IMR-90 (cell line): ENCODE measurements around the gene HMGB2. TPM values are rescaled to one million over a fixed set of nuclear protein-coding genes. Genes with fewer than 3 reads are reported as not detected.

Source experiments
- ATAC-seq: fragments of 200-7000 bp; cut with Tn5 transposase; 2 replicates; pipeline ENCODE4 v1.9.1; 2020; ENCODE audit warnings: low read depth, mild to moderate bottlenecking, moderate library complexity
- BruUV-seq: library from RNA; stranded (reverse); fragments of 400-500 nt; replicated peaks from 2 replicates; lab custom pipeline; 2021; lab: Mats Ljungman, UMichigan
- CTCF ChIA-PET: fragments of 300-600 bp; formaldehyde crosslinking; extraction: SDS; loops from one replicate; lab custom pipeline; 2021; ENCODE audit warnings: antibody characterized with exemption; lab: Yijun Ruan, JAX
- POLR2A ChIA-PET: fragments of 300-600 bp; sonication (Branson Sonifier 250); formaldehyde crosslinking; loops from one replicate; lab custom pipeline; 2022; ENCODE audit warnings: antibody characterized with exemption; ENCODE audit not compliant: unreplicated experiment; lab: Charles Lee
- DNase-seq: peaks from one replicate; pipeline ENCODE4 v3.0.0; 2013
- H2AFZ ChIP-seq: replicated peaks from 2 replicates; pipeline ENCODE3; 2013; ENCODE audit warnings: low read length, mild to moderate bottlenecking; ENCODE audit not compliant: poor library complexity
- H2AK5ac ChIP-seq: 2 replicates; pipeline ENCODE4 v1.6.1; 2013; ENCODE audit warnings: low read depth, low read length, inconsistent platforms
- H2AK9ac ChIP-seq: replicated peaks from 2 replicates; pipeline ENCODE3; 2013; ENCODE audit warnings: mild to moderate bottlenecking, low read depth, low read length, moderate library complexity; ENCODE audit not compliant: poor library complexity
- H2BK120ac ChIP-seq: 2 replicates; pipeline ENCODE4 v1.6.1; 2013; ENCODE audit warnings: low read depth, low read length, inconsistent platforms
- H2BK15ac ChIP-seq: 3 replicates; pipeline ENCODE4 v1.6.1; 2013; ENCODE audit warnings: low read depth, low read length, inconsistent platforms
- H2BK20ac ChIP-seq: 2 replicates; pipeline ENCODE4 v1.6.1; 2013; ENCODE audit warnings: low read depth, mild to moderate bottlenecking, inconsistent platforms, low read length, moderate library complexity
- H2BK5ac ChIP-seq: 2 replicates; pipeline ENCODE4 v1.6.1; 2013; ENCODE audit warnings: mild to moderate bottlenecking, low read depth, low read length, inconsistent platforms; ENCODE audit not compliant: poor library complexity, severe bottlenecking
- H3K14ac ChIP-seq: replicated peaks from 2 replicates; pipeline ENCODE4 v1.6.1; 2013; ENCODE audit warnings: low read depth, low read length, inconsistent platforms
- H3K18ac ChIP-seq: 2 replicates; pipeline ENCODE4 v1.6.1; 2013; ENCODE audit warnings: low read depth, low read length, control low read depth
- H3K23ac ChIP-seq: 2 replicates; pipeline ENCODE4 v1.6.1; 2013; ENCODE audit warnings: low read depth, low read length, inconsistent platforms
- H3K27ac ChIP-seq: 2 replicates; pipeline ENCODE4 v1.5.1; 2013; ENCODE audit warnings: mild to moderate bottlenecking, control low read depth, low read length; ENCODE audit not compliant: insufficient read depth
- H3K27me3 ChIP-seq: 2 replicates; pipeline ENCODE4 v1.6.1; 2013; ENCODE audit warnings: low read length; ENCODE audit not compliant: control insufficient read depth, insufficient read depth
- H3K36me3 ChIP-seq: 2 replicates; pipeline ENCODE4 v1.6.1; 2013; ENCODE audit warnings: low read length, mixed read lengths; ENCODE audit not compliant: control insufficient read depth, insufficient read depth
- H3K4ac ChIP-seq: 2 replicates; pipeline ENCODE4 v1.6.1; 2013; ENCODE audit warnings: low read depth, low read length, inconsistent platforms
- H3K4me1 ChIP-seq: 2 replicates; pipeline ENCODE4 v1.6.1; 2013; ENCODE audit warnings: low read length, mixed read lengths; ENCODE audit not compliant: control insufficient read depth, insufficient read depth
- H3K4me2 ChIP-seq: 2 replicates; pipeline ENCODE4 v1.6.1; 2013; ENCODE audit warnings: low read depth, mild to moderate bottlenecking, control low read depth, low read length, moderate library complexity
- H3K4me3 ChIP-seq: 2 replicates; pipeline ENCODE4 v1.5.1; 2013; ENCODE audit warnings: low read depth, mild to moderate bottlenecking, control low read depth, low read length, moderate library complexity; ENCODE audit not compliant: insufficient read depth
- H3K56ac ChIP-seq: 2 replicates; pipeline ENCODE4 v1.6.1; 2013; ENCODE audit warnings: low read length, inconsistent platforms; ENCODE audit not compliant: insufficient read depth; ENCODE audit errors: extremely low read depth
- H3K79me1 ChIP-seq, 2 experiments: 2 replicates each; pipeline ENCODE4 v1.6.1; 2013; ENCODE audit warnings: low read length in 2 of 2, inconsistent platforms in 1 of 2, low read depth in 1 of 2
- H3K9ac ChIP-seq: 2 replicates; pipeline ENCODE4 v1.6.1; 2013; ENCODE audit warnings: low read depth, low read length, control low read depth
- H3K9me1 ChIP-seq: 2 replicates; pipeline ENCODE4 v1.6.1; 2013; ENCODE audit warnings: low read length, inconsistent platforms; ENCODE audit not compliant: insufficient read depth
- H3K9me3 ChIP-seq: 2 replicates; pipeline ENCODE4 v1.6.1; 2013; ENCODE audit warnings: low read length; ENCODE audit not compliant: control insufficient read depth, insufficient read depth
- H4K20me1 ChIP-seq: 2 replicates; pipeline ENCODE4 v1.6.1; 2013; ENCODE audit warnings: low read length, inconsistent platforms; ENCODE audit not compliant: insufficient read depth
- H4K5ac ChIP-seq: 2 replicates; pipeline ENCODE4 v1.6.1; 2013; ENCODE audit warnings: mild to moderate bottlenecking, low read depth, low read length, control low read depth
- H4K8ac ChIP-seq, 2 experiments: 2 replicates each; pipeline ENCODE4 v1.6.1; 2013; ENCODE audit warnings: low read depth in 2 of 2, low read length in 2 of 2, control low read depth in 1 of 2, inconsistent platforms in 1 of 2
- H4K91ac ChIP-seq: 2 replicates; pipeline ENCODE4 v1.6.1; 2013; ENCODE audit warnings: low read depth, low read length, inconsistent platforms; ENCODE audit not compliant: insufficient read depth
- FOS ChIP-seq: fragments of 150-350 bp; IDR thresholded peaks from 2 replicates; pipeline ENCODE4 v1.6.1; 2016; ENCODE audit warnings: low read depth, low read length
- MXI1 ChIP-seq: IDR thresholded peaks from 2 replicates; pipeline ENCODE4 v1.6.1; 2012; ENCODE audit warnings: low read depth, mild to moderate bottlenecking, low read length, moderate library complexity, borderline replicate concordance
- WGBS, 2 experiments: methylation state at CpG; one replicate each; pipeline versions ENCODE4 v1.1.5 to v1.1.7; 2013; ENCODE audit warnings: missing lambda C conversion rate in 2 of 2; ENCODE audit not compliant: insufficient read length in 1 of 2; ENCODE audit errors: extremely low coverage in 2 of 2; 5-methylcytosine and 5-hydroxymethylcytosine counted together
- dilution Hi-C: fragments of 300-500 bp; cut with HindIII; formaldehyde crosslinking; loops from one replicate; pipeline ENCODE4 v1.14.3; 2018; ENCODE audit warnings: low sequenced_read_pairs; ENCODE audit not compliant: unreplicated experiment
- in situ Hi-C: fragments of 300-500 bp; cut with MboI; formaldehyde crosslinking; loops from 3 replicates; pipeline ENCODE4 v1.14.3; 2019; ENCODE audit warnings: low sequenced_read_pairs, inconsistent platforms, mixed read lengths
- intact Hi-C: fragments of 100-400 bp; cut with micrococcal nuclease; formaldehyde crosslinking; loops from 2 replicates; pipeline ENCODE4 v1.10.0; 2022
- polyA plus RNA-seq, 3 experiments: library from polyadenylated mRNA; depleted of rRNA; stranded (reverse); fragments of >200 nt; gene quantifications; 2 replicates each; pipeline ENCODE4 v1.2.3, GENCODE V29; 2012; ENCODE audit warnings: low replicate concordance in 1 of 3
- total RNA-seq: library from RNA; depleted of rRNA; stranded (reverse); fragments of >200 nt; gene quantifications from 2 replicates; pipeline ENCODE4 v1.2.3, GENCODE V29; 2012
- TF ChIP-seq, protein P1 (sequence below): fragments of 150-350 bp; IDR thresholded peaks from 2 replicates; pipeline ENCODE4 v1.6.1; 2016; ENCODE audit warnings: low read depth, mild to moderate bottlenecking, low read length, moderate library complexity, borderline replicate concordance

The HMGB2 gene
- total and polyA plus RNA-seq, 2 of the 4 experiments (the other 2 are of a cell fraction): 49.3 to 106 TPM

DNA sequence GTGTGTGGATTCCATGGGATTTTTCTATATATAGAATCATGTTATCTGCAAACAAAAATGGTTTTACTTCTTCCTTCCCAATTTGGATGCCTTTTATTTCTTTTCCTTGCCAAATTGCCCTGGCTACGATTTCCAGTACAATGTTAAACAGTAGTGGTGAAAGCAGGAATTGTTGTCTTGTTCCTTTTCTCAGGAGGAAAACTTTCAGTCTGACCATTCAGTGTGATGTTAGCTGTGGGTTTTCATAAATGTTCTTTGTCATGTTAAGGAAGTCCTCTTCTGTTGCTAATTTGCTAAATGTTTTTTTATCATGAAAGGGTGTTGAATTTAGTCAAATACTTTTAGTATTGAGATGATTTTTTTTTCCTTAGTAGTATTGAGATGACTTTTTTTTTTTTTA lies 47.5 kb upstream of the HMGB2 start:
- H3K4me2 ChIP-seq: no peak overlapping the region
- no TSS peak for BruUV-seq
- H4K5ac ChIP-seq: no peak overlapping the region
- no peak overlapping the region for H2AK9ac ChIP-seq
- H3K18ac ChIP-seq: no peak overlapping the region
- no peak overlapping the region for H2AK5ac ChIP-seq
- no peak overlapping the region for H3K14ac ChIP-seq
- H3K36me3 ChIP-seq: 0 out of 2 replicates have a peak, but pooled peaks cover 1% of the 10 kb centered on the region
- no peaks in the 10 kb centered on the region for H3K9me3 ChIP-seq
- H2BK15ac ChIP-seq: no peak overlapping the region
- no peak overlapping the region for H2AFZ ChIP-seq
- no peak overlapping the region for H2BK120ac ChIP-seq
- no peak overlapping the region for H3K56ac ChIP-seq
- in situ Hi-C loops: no loop called here
- dilution Hi-C loops: no loop called here
- H3K9me1 ChIP-seq: no peaks in the 10 kb centered on the region
- no peak for ATAC-seq
- CTCF ChIA-PET: interaction anchor here (0.6 kb wide), 1 partner anchor 40 kb away, joined by 7 read pairs; no protein-coding TSS in a partner anchor
- no peaks in the 10 kb centered on the region for H3K79me1 ChIP-seq
- no CpG with 5 or more reads among the region's 1 CpG for WGBS, 2 experiments
- H3K4me1 ChIP-seq: no peaks in the 10 kb centered on the region
- no peak overlapping the region for H3K23ac ChIP-seq
- H4K20me1 ChIP-seq: no peaks in the 10 kb centered on the region
- H2BK5ac ChIP-seq: no peak overlapping the region
- no peak overlapping the region for H4K8ac ChIP-seq
- H3K9ac ChIP-seq: no peak overlapping the region
- no peak overlapping the region for H4K91ac ChIP-seq
- no peak overlapping the region for H2BK20ac ChIP-seq
- no peak for DNase-seq
- H3K4me3 ChIP-seq: no peak overlapping the region
- no peaks in the 10 kb centered on the region for H3K27me3 ChIP-seq
- POLR2A ChIA-PET: no interaction called here
- H3K4ac ChIP-seq: no peak overlapping the region
- TF ChIP-seq MXI1: no peak
- no peak for TF ChIP-seq FOS
- TF ChIP-seq, protein P1, sequence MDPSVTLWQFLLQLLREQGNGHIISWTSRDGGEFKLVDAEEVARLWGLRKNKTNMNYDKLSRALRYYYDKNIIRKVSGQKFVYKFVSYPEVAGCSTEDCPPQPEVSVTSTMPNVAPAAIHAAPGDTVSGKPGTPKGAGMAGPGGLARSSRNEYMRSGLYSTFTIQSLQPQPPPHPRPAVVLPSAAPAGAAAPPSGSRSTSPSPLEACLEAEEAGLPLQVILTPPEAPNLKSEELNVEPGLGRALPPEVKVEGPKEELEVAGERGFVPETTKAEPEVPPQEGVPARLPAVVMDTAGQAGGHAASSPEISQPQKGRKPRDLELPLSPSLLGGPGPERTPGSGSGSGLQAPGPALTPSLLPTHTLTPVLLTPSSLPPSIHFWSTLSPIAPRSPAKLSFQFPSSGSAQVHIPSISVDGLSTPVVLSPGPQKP: no peak
- intact Hi-C loops: no loop called here
- H3K27ac ChIP-seq: no peak overlapping the region
